GM10266 (cell line): Measurements from ENCODE around the gene CNPY4.

Experiments
- DNase-seq: peaks from one replicate; pipeline ENCODE4 v3.0.0; 2012; ENCODE audit errors: extremely low spot score
- CTCF ChIP-seq: IDR thresholded peaks from 2 replicates; pipeline ENCODE4 v1.5.1; 2012; ENCODE audit warnings: mild to moderate bottlenecking, low read depth; ENCODE audit not compliant: control insufficient read depth, insufficient read depth; ENCODE audit errors: missing control alignments

The CNPY4 gene

DNA sequence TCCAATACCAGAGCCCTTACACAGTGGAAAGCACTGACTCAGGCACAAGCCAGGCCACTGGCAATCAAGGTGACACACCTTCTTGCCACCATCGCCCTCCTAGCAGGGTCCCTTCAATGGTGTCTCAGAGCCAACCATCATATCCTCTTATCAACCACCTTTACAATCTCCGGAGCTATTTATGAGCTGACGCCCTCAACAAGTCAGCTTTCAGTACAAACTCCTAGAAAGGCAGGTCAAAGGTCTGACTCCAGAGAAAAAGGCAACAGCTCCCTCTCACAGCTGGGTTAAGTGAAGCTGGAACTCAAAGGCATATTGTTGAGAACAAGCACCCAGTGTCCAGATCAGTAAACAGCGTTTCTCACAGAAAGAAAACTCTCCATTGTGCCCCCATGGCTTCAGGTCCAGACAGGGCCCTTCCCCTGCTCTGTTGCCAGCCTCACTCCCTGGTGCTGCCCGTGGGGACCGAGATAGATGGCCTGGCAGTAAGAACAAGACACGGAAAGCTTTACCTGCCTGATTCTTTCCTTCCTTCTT lies 40.3 kb upstream of the CNPY4 start:
- TF ChIP-seq CTCF, result no peak
- no peak for DNase-seq

DNA sequence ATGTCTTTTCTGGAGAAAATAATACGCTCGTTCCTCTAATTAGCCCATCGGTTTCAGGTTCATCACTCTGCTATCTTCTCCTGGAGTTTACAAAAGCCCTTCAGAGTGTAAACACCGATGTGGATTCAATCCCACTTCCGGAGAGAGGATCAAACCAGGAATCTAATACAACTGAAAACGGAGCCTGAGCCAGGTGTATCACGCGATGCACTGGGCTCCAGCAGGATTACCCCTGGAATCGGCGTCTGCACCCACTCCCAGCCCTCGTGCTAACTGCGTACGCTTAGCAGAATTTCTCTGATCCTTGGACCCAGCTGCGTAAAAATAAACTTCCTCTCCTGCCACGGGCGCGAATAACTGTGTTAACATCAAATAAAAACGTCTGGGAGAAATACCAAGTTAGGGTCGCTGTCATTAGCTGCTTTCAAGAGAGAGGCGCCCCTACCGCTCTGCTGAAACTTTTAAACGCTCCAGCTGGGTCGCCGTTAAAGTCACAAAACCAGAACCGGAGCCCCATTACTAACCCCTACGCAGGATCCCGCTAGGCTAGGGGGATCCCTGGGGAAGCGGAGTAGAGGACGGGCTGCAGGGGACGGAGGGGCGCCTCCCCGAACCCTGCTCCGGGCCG lies 38.4 kb upstream of the CNPY4 start:
- no peak for TF ChIP-seq CTCF
- DNase-seq, result no peak

DNA sequence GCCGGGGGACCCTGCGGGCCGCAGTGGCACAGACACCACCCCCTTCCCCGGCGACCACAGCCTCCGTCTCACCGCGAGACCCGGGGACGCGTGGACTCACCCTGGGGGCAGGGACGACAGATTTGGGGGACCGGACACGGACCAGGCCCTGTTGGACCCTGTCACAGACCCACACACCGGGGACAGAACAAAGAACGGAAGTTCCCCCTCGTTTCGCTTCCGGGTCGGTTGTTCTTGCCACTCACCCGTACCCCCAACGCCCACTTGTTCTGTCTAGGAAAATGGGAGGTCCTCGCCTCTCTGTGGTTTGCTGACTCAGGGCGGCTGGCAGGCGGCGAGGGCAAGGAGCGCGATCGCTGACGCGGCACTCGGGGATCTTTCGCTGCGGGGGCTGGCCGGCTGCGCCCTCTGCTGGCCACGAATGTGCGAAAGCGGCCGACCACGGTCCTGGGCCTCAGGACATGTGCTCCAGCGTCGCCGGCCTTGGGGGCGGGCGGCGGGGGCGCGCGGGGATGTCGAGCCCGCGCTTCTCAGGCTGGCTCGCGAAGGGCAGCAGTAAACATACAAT lies 37.8 kb upstream of the CNPY4 start, which contains the start of gene ZNF3:
Gene ZNF3 (minus strand): TSS at position 189 of the 568 bp plus-strand sequence. CDS start 4,366 bp downstream, outside the sequence.
- peak; percentile 96 for TF ChIP-seq CTCF
- DNase-seq, result peak; percentile 95

- no peak for TF ChIP-seq CTCF
- no peak for DNase-seq
Observed at GRCh38 chr7:100082978-100083377, 36.5 kb upstream of the CNPY4 start.

DNA sequence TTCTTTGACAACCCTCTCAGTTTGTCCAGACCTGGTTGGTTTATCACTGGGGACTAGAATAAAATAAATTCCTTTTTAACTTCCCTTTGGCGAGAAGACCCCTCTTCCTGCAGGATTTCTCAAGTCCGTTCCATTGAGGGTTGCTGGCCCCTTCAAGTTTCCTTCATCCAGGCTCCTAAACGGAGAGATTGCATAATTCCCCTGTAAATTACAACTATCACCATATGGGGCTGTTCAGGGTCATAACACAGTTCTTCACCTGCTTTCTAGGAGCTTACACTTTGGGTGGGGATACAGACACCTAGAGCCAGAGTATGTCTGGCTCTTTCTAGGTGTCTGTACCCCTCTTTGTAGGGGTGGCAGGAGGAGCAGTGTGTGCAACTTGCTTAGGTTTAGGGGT lies 33.9 kb upstream of the CNPY4 start:
- no peak for DNase-seq
- no peak for TF ChIP-seq CTCF

DNA sequence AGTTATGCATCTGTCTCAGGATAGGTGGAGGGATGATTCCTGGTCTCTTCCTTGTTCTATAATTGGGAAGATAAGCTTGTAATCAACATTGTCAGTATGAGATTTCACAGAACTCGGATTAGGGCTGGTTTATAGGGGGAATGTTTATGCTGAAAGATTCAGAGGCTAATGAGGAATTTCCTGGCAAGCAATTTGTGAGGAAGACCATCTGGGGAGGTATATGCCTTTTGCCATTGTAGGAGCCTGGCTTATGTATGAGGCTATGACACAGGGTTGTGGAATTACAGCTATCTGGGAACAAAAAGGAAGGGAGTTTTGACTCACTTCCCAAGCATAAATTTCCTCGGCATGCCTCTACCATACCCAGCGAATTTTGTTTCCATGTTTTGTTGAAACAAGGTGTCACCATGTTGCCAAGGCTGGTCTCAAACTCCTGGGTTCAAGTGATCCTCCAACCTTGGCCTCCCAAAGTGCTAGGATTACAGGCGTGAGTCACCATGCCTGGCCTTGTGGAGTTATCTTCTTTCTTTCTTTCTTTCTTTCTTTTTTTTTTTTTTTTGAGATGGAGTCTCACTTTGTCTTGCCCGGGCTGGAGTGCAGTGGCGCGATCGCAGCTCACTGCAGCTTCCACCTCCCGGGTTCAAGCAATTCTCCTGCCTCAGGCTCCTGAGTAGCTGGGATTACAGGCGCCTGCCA lies 32.2 kb upstream of the CNPY4 start:
- DNase-seq, result no peak
- TF ChIP-seq CTCF, result no peak
